ENCODE data around the gene VEZT. TPM values are rescaled to one million over a fixed set of nuclear protein-coding genes. Genes with fewer than 3 reads are reported as not detected.

VEZT gene
- polyA plus RNA-seq, 3 donors, result 14.6 to 20.6 (median 16.7) TPM

DNA sequence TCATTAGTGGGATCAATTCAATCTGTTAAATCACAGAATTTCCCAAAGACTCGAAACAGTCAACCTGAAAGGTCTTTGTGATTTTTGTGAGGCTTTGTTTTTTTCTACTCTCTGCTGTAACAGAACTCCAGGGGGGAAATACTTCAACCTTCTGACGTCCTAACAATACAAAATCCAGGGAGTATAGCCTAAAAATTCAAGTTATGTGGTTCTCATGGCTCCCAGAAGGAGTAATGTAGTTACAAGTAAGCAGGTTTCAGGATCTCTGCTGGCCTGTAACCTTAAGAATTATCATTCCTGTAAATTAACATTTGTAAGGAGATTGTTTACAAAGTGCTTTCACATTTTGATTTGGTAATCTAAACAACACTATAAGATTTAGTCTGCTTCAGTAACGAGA, 39.9 kb downstream of the VEZT start:
- Histone ChIP-seq H3K4me1 (ENCODE audit: control insufficient read depth in 1 of 2, insufficient read depth in 2 of 2, low read length in 2 of 2) (no peaks in the 10 kb centered on the region), H3K27ac (ENCODE audit: low read depth in 1 of 2, low read length in 2 of 2) (no peak overlapping the region), H3K36me3 (replicated peaks in 1 of 2; ENCODE audit: control insufficient read depth in 1 of 2, insufficient read depth in 2 of 2, low read length in 2 of 2) (peaks cover 53 to 77% of the 10 kb centered on the region in 2 donors), H3K4me2 (replicated peaks; ENCODE audit: extremely low read depth, low read length, poor library complexity, severe bottlenecking) (no peak overlapping the region), H3K9ac (ENCODE audit: insufficient read depth, low read length, poor library complexity, severe bottlenecking) (no peak overlapping the region), H4K20me1 (ENCODE audit: insufficient read depth, low read length) (no peaks in the 10 kb centered on the region), H3K9me3 (replicated peaks in 1 of 2; ENCODE audit: control insufficient read depth in 1 of 2, insufficient read depth in 1 of 2, low read length in 2 of 2) (no peaks in the 10 kb centered on the region), H3K27me3 (ENCODE audit: control insufficient read depth in 2 of 2, insufficient read depth in 2 of 2, low read length in 2 of 2) (no peaks in the 10 kb centered on the region), H3K79me2 (ENCODE audit: insufficient read depth, low read length) (no peaks in the 10 kb centered on the region), H3K4me3 (replicated peaks in 1 of 3; ENCODE audit: low read depth in 2 of 3, low read length in 3 of 3) (no peak overlapping the region), H2AFZ (ENCODE audit: insufficient read depth, low read depth, low read length, poor library complexity, severe bottlenecking) (no peak overlapping the region)
- Mint-ChIP-seq H3K9me3 (no peaks in the 10 kb centered on the region), H3K4me3 (no peak overlapping the region), H3K27ac (no peak overlapping the region), H3K27me3 (ENCODE audit: low read depth in 3 of 3) (no peaks in the 10 kb centered on the region), H3K4me1 (no peaks in the 10 kb centered on the region), H3K36me3 (peaks cover 55 to 61% of the 10 kb centered on the region in 2 donors)
- TF ChIP-seq, protein P1, sequence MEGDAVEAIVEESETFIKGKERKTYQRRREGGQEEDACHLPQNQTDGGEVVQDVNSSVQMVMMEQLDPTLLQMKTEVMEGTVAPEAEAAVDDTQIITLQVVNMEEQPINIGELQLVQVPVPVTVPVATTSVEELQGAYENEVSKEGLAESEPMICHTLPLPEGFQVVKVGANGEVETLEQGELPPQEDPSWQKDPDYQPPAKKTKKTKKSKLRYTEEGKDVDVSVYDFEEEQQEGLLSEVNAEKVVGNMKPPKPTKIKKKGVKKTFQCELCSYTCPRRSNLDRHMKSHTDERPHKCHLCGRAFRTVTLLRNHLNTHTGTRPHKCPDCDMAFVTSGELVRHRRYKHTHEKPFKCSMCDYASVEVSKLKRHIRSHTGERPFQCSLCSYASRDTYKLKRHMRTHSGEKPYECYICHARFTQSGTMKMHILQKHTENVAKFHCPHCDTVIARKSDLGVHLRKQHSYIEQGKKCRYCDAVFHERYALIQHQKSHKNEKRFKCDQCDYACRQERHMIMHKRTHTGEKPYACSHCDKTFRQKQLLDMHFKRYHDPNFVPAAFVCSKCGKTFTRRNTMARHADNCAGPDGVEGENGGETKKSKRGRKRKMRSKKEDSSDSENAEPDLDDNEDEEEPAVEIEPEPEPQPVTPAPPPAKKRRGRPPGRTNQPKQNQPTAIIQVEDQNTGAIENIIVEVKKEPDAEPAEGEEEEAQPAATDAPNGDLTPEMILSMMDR (IDR thresholded peaks at IDR 0.05), result no peak
- WGBS (ENCODE audit: insufficient coverage), result no CpG with 5 or more reads among the region's 3 CpGs
- intact Hi-C loops (cut with micrococcal nuclease), result no loop called here
- no peak for DNase-seq

DNA sequence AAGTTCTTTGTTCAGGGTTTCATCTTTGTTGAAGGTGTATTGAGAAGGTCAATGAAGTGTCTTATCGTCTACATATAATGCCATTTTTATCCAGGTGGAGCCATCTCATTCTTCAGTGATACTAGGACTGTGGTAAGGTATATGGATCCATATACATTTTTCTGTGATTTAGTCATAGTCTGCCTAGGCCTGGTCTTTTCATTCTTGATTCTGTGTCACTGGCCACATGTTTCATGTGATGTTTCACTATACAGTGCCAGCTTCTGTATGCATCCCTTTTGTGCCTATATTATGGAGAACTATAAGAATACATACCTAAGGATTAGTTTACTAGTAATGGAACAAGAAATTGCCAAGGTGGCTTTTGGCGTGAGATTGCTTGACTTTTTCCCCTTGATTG, 40.5 kb downstream of the VEZT start:
- H3K9me3 Mint-ChIP-seq, result no peaks in the 10 kb centered on the region

More for the DNA sequence above, 40.5 kb downstream of the VEZT start:
- H2AFZ ChIP-seq (ENCODE audit: insufficient read depth, low read depth, low read length, poor library complexity, severe bottlenecking), result no peak overlapping the region
- no peaks in the 10 kb centered on the region for H4K20me1 ChIP-seq (ENCODE audit: insufficient read depth, low read length)
- H3K27me3 Mint-ChIP-seq (ENCODE audit: low read depth in 3 of 3), result no peaks in the 10 kb centered on the region
- no CpG with 5 or more reads among the region's 2 CpGs for WGBS (ENCODE audit: insufficient coverage)
- no peak overlapping the region for H3K4me2 ChIP-seq (replicated peaks; ENCODE audit: extremely low read depth, low read length, poor library complexity, severe bottlenecking)
- H3K4me1 ChIP-seq (ENCODE audit: control insufficient read depth in 1 of 2, insufficient read depth in 2 of 2, low read length in 2 of 2), result no peaks in the 10 kb centered on the region
- H3K4me3 Mint-ChIP-seq, result no peak overlapping the region
- H3K4me1 Mint-ChIP-seq, result no peaks in the 10 kb centered on the region
- H3K4me3 ChIP-seq (replicated peaks in 1 of 3; ENCODE audit: low read depth in 2 of 3, low read length in 3 of 3), result no peak overlapping the region
- H3K36me3 ChIP-seq (replicated peaks in 1 of 2; ENCODE audit: control insufficient read depth in 1 of 2, insufficient read depth in 2 of 2, low read length in 2 of 2), result peaks cover 55 to 77% of the 10 kb centered on the region in 2 donors
- no peak overlapping the region for H3K27ac Mint-ChIP-seq
- TF ChIP-seq, protein P1 (IDR thresholded peaks at IDR 0.05), result no peak
- DNase-seq, result no peak
- H3K9me3 ChIP-seq (replicated peaks in 1 of 2; ENCODE audit: control insufficient read depth in 1 of 2, insufficient read depth in 1 of 2, low read length in 2 of 2), result no peaks in the 10 kb centered on the region
- peaks cover 57 to 60% of the 10 kb centered on the region in 2 donors for H3K36me3 Mint-ChIP-seq
- no peaks in the 10 kb centered on the region for H3K27me3 ChIP-seq (ENCODE audit: control insufficient read depth in 2 of 2, insufficient read depth in 2 of 2, low read length in 2 of 2)
- H3K79me2 ChIP-seq (ENCODE audit: insufficient read depth, low read length), result no peaks in the 10 kb centered on the region
- H3K27ac ChIP-seq (ENCODE audit: low read depth in 1 of 2, low read length in 2 of 2), result no peak overlapping the region
- intact Hi-C loops (cut with micrococcal nuclease), result no loop called here
- no peak overlapping the region for H3K9ac ChIP-seq (ENCODE audit: insufficient read depth, low read length, poor library complexity, severe bottlenecking)

All from CD14-positive monocyte (primary cell).